PFSK-1 (cell line): ENCODE data around the gene BDH1.

Source experiments
- POLR2AphosphoS5 ChIP-seq: IDR thresholded peaks from 2 replicates; pipeline ENCODE4 v1.6.1; 2012; ENCODE audit warnings: low read depth, mild to moderate bottlenecking, control low read depth, low read length, moderate library complexity
- REST ChIP-seq, 2 experiments: IDR thresholded peaks; 2 replicates each; pipeline versions ENCODE4 v1.6.1 to v1.8.0; 2011 to 2012; ENCODE audit warnings: low read depth in 2 of 2, low read length in 2 of 2, control low read depth in 1 of 2, inconsistent platforms in 1 of 2, mild to moderate bottlenecking in 1 of 2, moderate library complexity in 1 of 2; ENCODE audit not compliant: insufficient read depth in 1 of 2
- SIN3A ChIP-seq: IDR thresholded peaks from 2 replicates; pipeline ENCODE4 v1.6.1; 2012; ENCODE audit warnings: mild to moderate bottlenecking, low read length, moderate library complexity, borderline replicate concordance; ENCODE audit not compliant: insufficient read depth

- TF ChIP-seq POLR2AphosphoS5 (no peak), REST (IDR thresholded peaks at IDR 0.05; ENCODE audit: insufficient read depth in 1 of 2, low read depth in 2 of 2, low read length in 2 of 2) (no peak), SIN3A (no peak)
These were observed 70.6 kb downstream of the BDH1 start for GRCh38 chr3:197485143-197485542.
